ENCODE measurements around the gene PTPRG.

- TF ChIP-seq CTCF (IDR thresholded peaks at IDR 0.05) = no peak
- TF ChIP-seq POLR2A (IDR thresholded peaks at IDR 0.05) = no peak
Measured at GRCh38 chr3:62027241-62027640, 465.9 kb downstream of the PTPRG start.
